RCC 7860 (cell line): ENCODE data around the gene AASDHPPT.

Experiments
- DNase-seq: peaks from one replicate; pipeline ENCODE4 v3.0.0-alpha.2; 2015; ENCODE audit warnings: low spot score
- FAIRE-seq: peaks from 2 replicates; lab custom pipeline; 2012; peaks lifted over from hg19 to GRCh38; lab: Jason Lieb, UNC

The AASDHPPT gene

DNA sequence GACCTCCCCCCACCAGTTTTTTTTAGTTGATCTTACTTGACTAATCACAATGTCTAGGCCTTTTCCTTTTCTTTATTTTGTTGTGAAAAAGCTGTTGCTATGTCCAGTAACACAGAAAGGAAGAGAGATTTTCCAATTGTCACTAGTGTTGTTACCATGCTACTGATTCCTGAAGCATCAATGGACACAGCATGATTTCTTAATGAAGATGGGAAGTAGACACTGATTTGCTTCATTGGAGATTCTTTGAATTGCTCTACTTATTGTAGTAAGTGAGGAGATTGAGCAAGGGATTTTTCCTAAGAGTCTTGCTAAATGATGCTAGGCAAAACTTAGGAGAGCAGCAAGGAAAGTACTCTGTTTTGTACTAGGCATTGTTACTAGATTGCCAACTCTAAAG, 4.6 kb downstream of the AASDHPPT start:
- DNase-seq (no peak), FAIRE-seq (no peak)

- FAIRE-seq (no peak), DNase-seq (no peak)
These were observed 8.7 kb downstream of the AASDHPPT start for GRCh38 chr11:106086135-106086534.

DNA sequence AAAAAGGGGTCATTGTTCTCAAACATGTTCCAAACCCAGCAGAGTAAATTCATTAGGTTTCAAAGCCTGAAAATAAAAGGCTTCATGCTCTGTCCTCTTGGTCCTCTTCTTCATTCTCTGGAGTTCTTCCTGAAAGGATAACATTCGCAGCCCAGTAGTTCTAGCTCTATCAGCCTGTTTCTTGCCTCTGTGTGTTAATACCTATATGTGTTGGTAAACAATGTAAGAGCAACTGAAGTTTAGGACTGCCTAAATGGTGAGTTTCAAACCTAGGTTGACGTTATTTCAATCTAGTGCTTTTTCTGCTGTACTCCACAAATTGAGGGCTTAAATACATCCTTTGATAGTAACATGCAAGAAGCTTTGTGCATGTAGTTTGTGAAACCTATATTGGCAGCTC, 9.4 kb downstream of the AASDHPPT start:
- FAIRE-seq (no peak), DNase-seq (no peak)

DNA sequence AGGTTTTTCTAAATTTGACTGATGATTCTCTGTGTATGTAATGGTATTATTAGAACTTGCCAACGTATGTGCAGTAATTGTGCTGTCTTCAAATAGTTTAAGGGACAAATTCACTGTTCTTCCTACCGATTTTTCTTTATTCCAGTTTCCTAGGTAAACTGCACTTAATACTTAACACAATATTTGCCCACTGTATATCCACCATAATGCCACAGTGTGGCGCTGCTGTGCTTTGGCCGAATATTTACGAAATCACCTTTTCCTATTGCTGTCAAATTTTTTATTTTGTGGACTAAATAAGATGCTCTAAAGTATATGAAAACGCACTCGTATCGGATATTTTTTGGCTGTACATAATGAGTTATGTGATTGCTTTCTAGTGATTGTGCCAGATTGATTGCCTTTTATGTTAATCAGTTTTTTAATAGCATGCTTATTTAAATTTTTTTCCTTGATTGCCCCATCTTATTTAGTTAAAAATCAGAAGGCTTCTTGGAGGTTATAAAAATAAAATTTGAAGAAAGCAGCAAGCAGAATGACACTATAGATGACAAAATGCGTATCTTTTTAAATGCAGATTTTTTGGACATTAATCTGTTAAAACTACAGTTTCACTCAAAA, 10.5 kb downstream of the AASDHPPT start:
- peak; percentile 18 for DNase-seq
- FAIRE-seq, result peak; percentile 35

- no peak for DNase-seq
These were observed 11.4 kb downstream of the AASDHPPT start for GRCh38 chr11:106088896-106089295.

GRCh38 chr11:106091480-106092123, 14.1 kb downstream of the AASDHPPT start:
- DNase-seq (peak; percentile 43), FAIRE-seq (no peak)

More at GRCh38 chr11:106088896-106089295, 11.4 kb downstream of the AASDHPPT start:
- no peak for FAIRE-seq

DNA sequence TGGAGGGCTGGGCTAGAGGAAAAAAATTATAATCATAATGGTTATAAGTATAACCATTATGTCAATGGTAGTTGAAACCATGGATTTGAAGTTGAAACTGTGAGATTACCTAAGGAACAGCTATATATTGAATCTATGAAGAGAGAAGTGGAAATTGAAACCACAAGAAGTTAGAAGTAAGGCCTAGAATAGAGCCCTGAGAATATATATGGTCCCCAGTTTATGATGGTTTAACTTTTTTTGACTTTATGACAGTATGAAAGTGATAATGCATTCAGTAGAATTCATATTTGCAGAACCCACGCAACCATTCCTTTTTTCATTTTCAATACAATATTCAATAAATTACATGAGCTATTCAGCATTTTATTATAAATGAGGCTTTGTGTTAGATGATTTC, 15.0 kb downstream of the AASDHPPT start:
- DNase-seq (no peak), FAIRE-seq (no peak)

DNA sequence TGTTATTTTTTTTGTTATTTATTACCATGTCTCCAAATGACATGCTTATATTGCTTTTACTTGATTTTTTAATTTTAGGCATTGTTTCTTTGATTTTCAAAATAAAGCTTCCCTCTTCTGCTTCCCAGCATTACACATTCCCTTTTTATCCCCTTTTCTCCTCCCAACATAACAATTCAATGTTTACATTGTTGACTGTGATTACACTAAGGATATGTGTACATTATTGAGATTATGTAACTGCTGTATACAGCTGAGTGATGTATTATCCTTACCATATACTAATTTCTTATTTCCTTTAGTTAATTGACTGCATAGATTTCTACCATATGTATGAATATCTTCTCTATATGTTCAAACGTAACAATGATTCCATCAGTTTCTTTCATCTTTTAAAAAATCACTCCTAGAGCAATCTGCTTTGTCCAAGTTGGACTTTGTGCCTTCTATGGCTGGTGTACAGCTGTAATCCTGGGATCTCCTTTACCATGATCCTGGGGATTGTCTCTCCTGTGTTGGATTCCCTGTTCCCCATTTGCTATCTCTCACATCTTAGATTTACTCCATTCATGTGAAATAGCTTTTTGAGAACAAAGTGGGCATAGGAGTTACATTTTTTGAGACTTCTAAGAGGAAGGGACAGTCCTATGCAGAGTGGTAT, 21.6 kb downstream of the AASDHPPT start:
- no peak for FAIRE-seq
- DNase-seq, result no peak

GRCh38 chr11:106101370-106101769, 23.9 kb downstream of the AASDHPPT start:
- no peak for DNase-seq
- FAIRE-seq, result no peak

DNA sequence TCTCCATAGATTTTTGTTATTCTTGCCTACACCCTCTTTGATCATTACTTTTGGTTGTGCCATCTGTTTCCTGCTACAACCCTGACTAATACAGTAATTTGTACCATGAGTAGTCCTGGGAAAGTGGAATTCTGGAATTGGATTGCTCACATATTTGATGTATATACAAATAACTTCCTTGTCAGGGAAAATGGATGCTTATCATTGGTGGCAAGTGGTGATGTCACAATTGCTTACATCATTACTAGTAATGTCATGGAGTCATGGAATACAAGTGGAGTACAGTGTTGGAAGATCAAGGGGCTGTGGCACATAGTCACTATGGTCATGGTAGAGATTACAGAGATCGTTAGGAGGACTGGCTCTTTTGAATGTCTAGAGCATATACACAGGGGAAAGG, 24.4 kb downstream of the AASDHPPT start:
- FAIRE-seq (no peak), DNase-seq (no peak)

DNA sequence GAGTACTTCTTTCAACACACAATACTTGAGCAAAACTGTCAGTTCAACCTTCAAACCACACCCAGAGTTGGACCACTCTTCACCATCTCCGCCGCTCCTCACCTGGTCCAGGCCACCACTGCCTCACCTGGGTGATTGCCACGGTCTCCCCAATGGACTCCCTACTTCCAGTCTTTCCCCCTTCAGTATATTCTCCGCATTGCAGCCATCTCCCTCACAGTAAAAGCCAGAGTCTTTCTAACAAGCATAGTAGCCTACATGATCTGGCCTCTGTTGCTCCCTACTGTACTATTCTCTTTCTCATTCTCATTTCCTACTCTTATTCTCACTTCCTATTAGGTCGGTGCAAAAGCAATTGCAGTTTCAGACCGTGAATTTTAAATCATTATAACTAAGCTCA, 28.5 kb downstream of the AASDHPPT start:
- DNase-seq (no peak), FAIRE-seq (no peak)

DNA sequence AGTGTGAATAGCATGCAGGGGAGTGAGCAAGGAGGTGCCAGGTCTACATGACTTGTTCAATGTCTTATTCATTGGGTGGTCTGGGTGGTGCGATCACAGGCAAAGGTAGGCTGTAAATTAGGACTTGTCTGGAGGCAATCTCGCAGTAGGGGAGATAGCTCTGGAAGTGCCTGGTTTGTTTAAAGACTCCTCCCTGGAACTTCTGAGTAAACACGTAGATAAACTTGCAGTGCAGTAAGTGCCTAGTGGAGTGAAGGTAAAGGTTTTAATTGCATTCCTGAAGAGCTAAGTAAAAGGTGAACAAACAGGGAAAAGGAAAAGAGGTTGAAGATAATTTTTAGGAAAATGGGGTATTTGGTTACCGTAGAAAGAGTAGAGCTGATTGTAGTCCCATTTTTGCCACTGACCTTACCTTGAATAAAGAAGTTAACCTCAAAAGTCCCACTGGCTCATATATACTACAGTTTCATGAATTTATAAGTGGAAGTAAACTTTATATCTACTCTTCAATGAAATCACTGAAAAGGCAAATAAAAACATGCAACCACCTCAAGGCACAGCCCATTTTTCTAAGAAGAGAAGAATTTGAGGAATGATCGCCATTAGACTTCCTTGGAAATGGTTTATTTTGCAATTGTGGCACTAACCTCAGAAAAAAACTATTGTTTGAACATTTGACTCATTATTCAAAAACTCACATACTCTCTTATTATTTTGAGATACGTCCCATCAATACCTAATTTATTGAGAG, 44.3 kb downstream of the AASDHPPT start:
- FAIRE-seq, result no peak
- no peak for DNase-seq

DNA sequence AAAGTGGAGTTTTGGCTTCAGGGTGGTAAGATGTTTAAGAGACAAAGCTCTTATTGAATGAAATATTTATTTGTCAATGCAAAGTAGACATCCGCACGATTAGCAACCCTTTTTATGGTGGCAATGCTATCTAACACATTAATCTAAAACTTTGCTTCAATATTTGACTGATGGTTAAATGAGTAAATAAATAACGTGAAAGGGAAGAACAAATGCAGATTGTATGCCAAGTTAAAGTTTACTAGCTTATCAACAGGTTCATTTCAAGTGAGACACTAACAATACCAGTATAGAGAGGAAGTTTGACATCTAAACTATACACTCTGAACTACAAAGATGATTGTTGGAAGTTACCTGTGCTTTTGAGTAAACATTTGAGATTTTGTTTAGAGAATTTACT, 50.1 kb downstream of the AASDHPPT start:
- DNase-seq, result no peak
- no peak for FAIRE-seq

DNA sequence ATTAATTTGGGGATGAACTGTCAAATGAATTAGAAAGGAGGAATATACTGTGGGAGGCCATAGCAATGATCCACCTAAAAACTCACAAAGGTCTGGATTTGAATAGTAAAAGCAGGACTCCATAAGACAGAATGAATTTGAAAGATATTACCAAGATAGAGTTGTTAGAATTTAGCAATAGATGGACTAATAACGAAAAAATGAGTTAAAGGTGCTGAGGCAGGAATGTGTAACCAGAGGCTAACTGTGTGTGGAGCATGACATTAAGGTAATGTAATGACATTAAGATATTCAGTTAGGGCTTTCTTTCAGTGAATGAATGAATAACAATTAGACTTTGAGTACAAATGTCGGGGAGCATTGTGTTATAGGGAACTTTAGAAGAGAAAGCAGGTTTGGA, 51.3 kb downstream of the AASDHPPT start:
- DNase-seq (no peak), FAIRE-seq (no peak)

GRCh38 chr11:106131998-106132397, 54.5 kb downstream of the AASDHPPT start:
- no peak for DNase-seq
- no peak for FAIRE-seq

- no peak for DNase-seq
- no peak for FAIRE-seq
These were observed 55.3 kb downstream of the AASDHPPT start for GRCh38 chr11:106132582-106133354.

- FAIRE-seq (no peak), DNase-seq (no peak)
These were observed 56.1 kb downstream of the AASDHPPT start for GRCh38 chr11:106133529-106133928.

GRCh38 chr11:106137061-106137460, 59.6 kb downstream of the AASDHPPT start:
- no peak for DNase-seq
- no peak for FAIRE-seq

- FAIRE-seq (no peak), DNase-seq (no peak)
These were observed 60.3 kb downstream of the AASDHPPT start for GRCh38 chr11:106137758-106138157.
